Prostate gland (tissue), 2 donors: ENCODE data around the gene SLC17A8.
"Not testable (repeated sequence)": the region's sequence is repeated elsewhere in the genome, so short reads cannot be mapped to it uniquely, and the experiment has no call there.

Source experiments
- POLR2A ChIP-seq: fragments of 450-650 bp; IDR thresholded peaks from one replicate; pipeline ENCODE4 v1.6.1; 2016; ENCODE audit warnings: antibody characterized with exemption, mild to moderate bottlenecking
- POLR2AphosphoS5 ChIP-seq: sonication (generic); formaldehyde crosslinking; IDR thresholded peaks from one replicate; pipeline ENCODE4 v1.6.1; 2017; ENCODE audit warnings: antibody characterized with exemption
- TF ChIP-seq, protein P1 (sequence below), 4 experiments: fragments of 200-600 bp in 2 of 4; fragments of 450-650 bp in 2 of 4; sonication (generic) in 2 of 4; IDR thresholded peaks; 1 replicate in 3 of 4; 2 replicates in 1 of 4; pipeline ENCODE4 v1.5.1; 2016 to 2019; ENCODE audit warnings: antibody characterized with exemption in 4 of 4, mild to moderate bottlenecking in 2 of 4, moderate library complexity in 2 of 4

- TF ChIP-seq, protein P1, sequence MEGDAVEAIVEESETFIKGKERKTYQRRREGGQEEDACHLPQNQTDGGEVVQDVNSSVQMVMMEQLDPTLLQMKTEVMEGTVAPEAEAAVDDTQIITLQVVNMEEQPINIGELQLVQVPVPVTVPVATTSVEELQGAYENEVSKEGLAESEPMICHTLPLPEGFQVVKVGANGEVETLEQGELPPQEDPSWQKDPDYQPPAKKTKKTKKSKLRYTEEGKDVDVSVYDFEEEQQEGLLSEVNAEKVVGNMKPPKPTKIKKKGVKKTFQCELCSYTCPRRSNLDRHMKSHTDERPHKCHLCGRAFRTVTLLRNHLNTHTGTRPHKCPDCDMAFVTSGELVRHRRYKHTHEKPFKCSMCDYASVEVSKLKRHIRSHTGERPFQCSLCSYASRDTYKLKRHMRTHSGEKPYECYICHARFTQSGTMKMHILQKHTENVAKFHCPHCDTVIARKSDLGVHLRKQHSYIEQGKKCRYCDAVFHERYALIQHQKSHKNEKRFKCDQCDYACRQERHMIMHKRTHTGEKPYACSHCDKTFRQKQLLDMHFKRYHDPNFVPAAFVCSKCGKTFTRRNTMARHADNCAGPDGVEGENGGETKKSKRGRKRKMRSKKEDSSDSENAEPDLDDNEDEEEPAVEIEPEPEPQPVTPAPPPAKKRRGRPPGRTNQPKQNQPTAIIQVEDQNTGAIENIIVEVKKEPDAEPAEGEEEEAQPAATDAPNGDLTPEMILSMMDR (IDR thresholded peaks at IDR 0.05): not testable (repeated sequence)
- TF ChIP-seq POLR2A, POLR2AphosphoS5: not testable (repeated sequence)
Observed at GRCh38 chr12:100344351-100344750, 12.5 kb upstream of the SLC17A8 start.
